ENCODE data around the gene FOXL3. TPM values are rescaled to one million over a fixed set of nuclear protein-coding genes. Genes with fewer than 3 reads are reported as not detected.

The FOXL3 gene
- polyA plus RNA-seq, 3 donors: not detected

DNA sequence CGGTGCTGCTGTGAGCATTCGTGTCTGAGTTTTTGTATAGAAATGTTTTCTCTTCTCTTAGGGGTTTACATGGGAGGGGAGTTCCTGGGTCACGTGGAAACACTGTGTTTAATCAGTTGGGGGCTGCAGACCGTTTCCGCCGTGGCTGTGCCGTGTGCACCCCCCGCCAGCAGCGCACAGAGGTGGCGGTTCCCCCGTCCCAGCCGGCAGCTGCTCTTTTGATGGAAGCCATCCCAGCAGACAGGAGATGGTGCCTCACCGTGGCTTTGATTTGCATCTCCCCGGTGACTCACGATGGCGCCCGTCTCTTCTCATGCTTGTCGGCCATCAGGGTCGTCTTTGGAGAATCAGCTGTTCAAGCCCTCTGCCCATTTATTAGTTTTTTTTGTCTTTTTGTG, 34.9 kb upstream of the FOXL3 start:
- no peak for DNase-seq
- Mint-ChIP-seq H3K36me3 (peaks cover 68 to 91% of the 10 kb centered on the region in 2 donors), H3K4me3 (no peak overlapping the region), H3K27me3 (ENCODE audit: low read depth in 3 of 3) (peaks cover 0 to 3% (median 0%) of the 10 kb centered on the region in 3 donors), H3K9me3 (peaks cover 32 to 69% (median 61%) of the 10 kb centered on the region in 7 donors), H3K27ac (peak overlapping the region in 1 of 7 donors; percentile 28), H3K4me1 (no peaks in the 10 kb centered on the region)
- Histone ChIP-seq H3K27ac (ENCODE audit: low read depth in 1 of 2, low read length in 2 of 2) (no peak overlapping the region), H3K27me3 (ENCODE audit: control insufficient read depth in 2 of 2, insufficient read depth in 2 of 2, low read length in 2 of 2) (no peaks in the 10 kb centered on the region), H3K4me2 (replicated peaks; ENCODE audit: extremely low read depth, low read length, poor library complexity, severe bottlenecking) (no peak overlapping the region), H3K9me3 (replicated peaks in 1 of 2; ENCODE audit: control insufficient read depth in 1 of 2, insufficient read depth in 1 of 2, low read length in 2 of 2) (peaks cover 58 to 70% of the 10 kb centered on the region in 2 donors), H3K4me3 (replicated peaks in 1 of 3; ENCODE audit: low read depth in 2 of 3, low read length in 3 of 3) (no peak overlapping the region), H3K4me1 (ENCODE audit: control insufficient read depth in 1 of 2, insufficient read depth in 2 of 2, low read length in 2 of 2) (no peaks in the 10 kb centered on the region), H3K9ac (ENCODE audit: insufficient read depth, low read length, poor library complexity, severe bottlenecking) (no peak overlapping the region), H3K79me2 (ENCODE audit: insufficient read depth, low read length) (no peaks in the 10 kb centered on the region), H4K20me1 (ENCODE audit: insufficient read depth, low read length) (no peaks in the 10 kb centered on the region), H3K36me3 (replicated peaks in 1 of 2; ENCODE audit: control insufficient read depth in 1 of 2, insufficient read depth in 2 of 2, low read length in 2 of 2) (peaks cover 59 to 100% of the 10 kb centered on the region in 2 donors), H2AFZ (ENCODE audit: insufficient read depth, low read depth, low read length, poor library complexity, severe bottlenecking) (no peak overlapping the region)
- no peak for TF ChIP-seq CTCF (IDR thresholded peaks at IDR 0.05)
- WGBS (ENCODE audit: insufficient coverage): 98% methylated on average over 13 of the region's 19 CpGs
- intact Hi-C loops (cut with micrococcal nuclease): no loop called here

GRCh38 chr7:255721-256361, 34.1 kb upstream of the FOXL3 start:
- DNase-seq: no peak

More at GRCh38 chr7:255721-256361, 34.1 kb upstream of the FOXL3 start:
- Histone ChIP-seq H3K4me1 (ENCODE audit: control insufficient read depth in 1 of 2, insufficient read depth in 2 of 2, low read length in 2 of 2) (no peaks in the 10 kb centered on the region), H2AFZ (ENCODE audit: insufficient read depth, low read depth, low read length, poor library complexity, severe bottlenecking) (no peak overlapping the region), H3K4me3 (replicated peaks in 1 of 3; ENCODE audit: low read depth in 2 of 3, low read length in 3 of 3) (no peak overlapping the region), H3K27ac (ENCODE audit: low read depth in 1 of 2, low read length in 2 of 2) (no peak overlapping the region), H3K27me3 (ENCODE audit: control insufficient read depth in 2 of 2, insufficient read depth in 2 of 2, low read length in 2 of 2) (no peaks in the 10 kb centered on the region), H3K79me2 (ENCODE audit: insufficient read depth, low read length) (no peaks in the 10 kb centered on the region), H3K9me3 (replicated peaks in 1 of 2; ENCODE audit: control insufficient read depth in 1 of 2, insufficient read depth in 1 of 2, low read length in 2 of 2) (peaks cover 65 to 78% of the 10 kb centered on the region in 2 donors), H3K4me2 (replicated peaks; ENCODE audit: extremely low read depth, low read length, poor library complexity, severe bottlenecking) (no peak overlapping the region), H3K9ac (ENCODE audit: insufficient read depth, low read length, poor library complexity, severe bottlenecking) (no peak overlapping the region), H4K20me1 (ENCODE audit: insufficient read depth, low read length) (no peaks in the 10 kb centered on the region), H3K36me3 (replicated peaks in 1 of 2; ENCODE audit: control insufficient read depth in 1 of 2, insufficient read depth in 2 of 2, low read length in 2 of 2) (peaks cover 58 to 100% of the 10 kb centered on the region in 2 donors)
- WGBS (ENCODE audit: insufficient coverage): 97% methylated on average over 39 of the region's 44 CpGs
- Mint-ChIP-seq H3K9me3 (peaks cover 38 to 75% (median 65%) of the 10 kb centered on the region in 7 donors), H3K4me3 (no peak overlapping the region), H3K27me3 (ENCODE audit: low read depth in 3 of 3) (peaks cover 0 to 3% (median 0%) of the 10 kb centered on the region in 3 donors), H3K4me1 (no peaks in the 10 kb centered on the region), H3K27ac (no peak overlapping the region), H3K36me3 (peaks cover 70 to 88% of the 10 kb centered on the region in 2 donors)
- intact Hi-C loops (cut with micrococcal nuclease): no loop called here
- TF ChIP-seq CTCF (IDR thresholded peaks at IDR 0.05): no peak
